GM18909 (cell line): ENCODE results near the gene TUT7.
"Not testable (repeated sequence)": the region's sequence is repeated elsewhere in the genome, so short reads cannot be mapped to it uniquely, and the experiment has no call there.

ENCODE experiments used
- ATAC-seq: cut with Tn5 transposase; IDR thresholded peaks from one replicate; pipeline ENCODE4 v1.9.1; 2021; ENCODE audit warnings: mild to moderate bottlenecking; ENCODE audit not compliant: unreplicated experiment, poor library complexity

Gene TUT7

GRCh38 chr9:86354011-86354817 is at the start of gene TUT7:
TSS of gene TUT7 (minus strand) at chr9:86354410. CDS start at chr9:86353199, 1,211 bp downstream.
- peak; percentile 85 for ATAC-seq

GRCh38 chr9:86402591-86402990 is 48.4 kb upstream of the TUT7 start:
- ATAC-seq: no peak

- no peak for ATAC-seq
Measured at GRCh38 chr9:86396412-86396811, 42.2 kb upstream of the TUT7 start.

- not testable (repeated sequence) for ATAC-seq
Measured at GRCh38 chr9:86390184-86390583, 36.0 kb upstream of the TUT7 start.

GRCh38 chr9:86389628-86390027 is 35.4 kb upstream of the TUT7 start:
- ATAC-seq: no peak

GRCh38 chr9:86387376-86387775 is 33.2 kb upstream of the TUT7 start:
- ATAC-seq: no peak

GRCh38 chr9:86383000-86383399 is 28.8 kb upstream of the TUT7 start:
- ATAC-seq: not testable (repeated sequence)

- no peak for ATAC-seq
Measured at GRCh38 chr9:86376016-86376415, 21.8 kb upstream of the TUT7 start.

- no peak for ATAC-seq
Measured at GRCh38 chr9:86369810-86370209, 15.6 kb upstream of the TUT7 start.

GRCh38 chr9:86368871-86369521 is 14.8 kb upstream of the TUT7 start:
- ATAC-seq: no peak

- ATAC-seq: no peak
Measured at GRCh38 chr9:86361176-86361575, 7.0 kb upstream of the TUT7 start.

GRCh38 chr9:86359151-86359879 is 5.1 kb upstream of the TUT7 start:
- ATAC-seq: no peak

GRCh38 chr9:86356871-86357866 is 3.0 kb upstream of the TUT7 start:
- no peak for ATAC-seq

GRCh38 chr9:86355814-86356213 is 1.6 kb upstream of the TUT7 start:
- ATAC-seq: no peak

- ATAC-seq: no peak
Measured at GRCh38 chr9:86354818-86355309, 654 bp upstream of the TUT7 start.

- no peak for ATAC-seq
Measured at GRCh38 chr9:86353655-86354010, 577 bp downstream of the TUT7 start.

GRCh38 chr9:86352440-86353077 is 1.7 kb downstream of the TUT7 start:
- ATAC-seq: no peak

GRCh38 chr9:86351880-86352279 is 2.3 kb downstream of the TUT7 start:
- ATAC-seq: no peak

- ATAC-seq: peak; percentile 34
Measured at GRCh38 chr9:86350006-86350760, 4.0 kb downstream of the TUT7 start.
